Neural cell (in vitro differentiated cells): Measurements from ENCODE around the gene MAD2L1.

Source experiments
- EZH2 ChIP-seq: fragments of 200-600, 300-800 bp; shearing (Covaris generic), sonication (generic); IDR thresholded peaks from 2 replicates; pipeline ENCODE4 v1.6.1; 2014; ENCODE audit warnings: antibody characterized with exemption, low read length, borderline replicate concordance, mild to moderate bottlenecking; ENCODE audit not compliant: insufficient read depth, poor library complexity, severe bottlenecking
- POLR2AphosphoS5 ChIP-seq: IDR thresholded peaks from 2 replicates; pipeline ENCODE4 v1.6.1; 2012
- TAF1 ChIP-seq: IDR thresholded peaks from 2 replicates; pipeline ENCODE4 v1.6.1; 2012; ENCODE audit warnings: low read depth
- TF ChIP-seq, protein P1 (sequence below): fragments of 450-650 bp; IDR thresholded peaks from 2 replicates; pipeline ENCODE4 v1.5.1; 2014; ENCODE audit warnings: antibody characterized with exemption, mild to moderate bottlenecking, moderate library complexity; ENCODE audit not compliant: poor library complexity, severe bottlenecking
- TF ChIP-seq, protein P2 (sequence below): IDR thresholded peaks from 2 replicates; pipeline ENCODE4 v1.6.1; 2012; ENCODE audit warnings: borderline replicate concordance

DNA sequence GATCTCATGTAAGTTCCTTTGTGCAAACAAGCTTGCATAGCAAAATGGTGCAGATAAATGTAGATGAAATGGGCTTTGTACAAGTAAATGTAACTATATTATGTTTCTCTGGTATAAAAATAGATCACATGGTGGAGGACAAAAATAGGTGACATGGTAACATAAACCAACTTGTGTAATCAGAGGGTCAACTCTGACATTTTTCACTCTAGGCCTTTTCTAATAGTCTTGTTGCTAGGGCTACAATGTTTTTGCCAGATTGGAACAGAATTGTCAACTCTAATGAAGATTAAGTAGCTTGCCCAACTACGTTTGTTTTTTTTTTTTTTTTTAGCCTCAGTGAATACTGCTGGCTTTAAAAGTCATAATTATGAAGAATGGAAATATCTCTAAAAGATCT lies 11.5 kb downstream of the MAD2L1 start:
- TF ChIP-seq, protein P1, sequence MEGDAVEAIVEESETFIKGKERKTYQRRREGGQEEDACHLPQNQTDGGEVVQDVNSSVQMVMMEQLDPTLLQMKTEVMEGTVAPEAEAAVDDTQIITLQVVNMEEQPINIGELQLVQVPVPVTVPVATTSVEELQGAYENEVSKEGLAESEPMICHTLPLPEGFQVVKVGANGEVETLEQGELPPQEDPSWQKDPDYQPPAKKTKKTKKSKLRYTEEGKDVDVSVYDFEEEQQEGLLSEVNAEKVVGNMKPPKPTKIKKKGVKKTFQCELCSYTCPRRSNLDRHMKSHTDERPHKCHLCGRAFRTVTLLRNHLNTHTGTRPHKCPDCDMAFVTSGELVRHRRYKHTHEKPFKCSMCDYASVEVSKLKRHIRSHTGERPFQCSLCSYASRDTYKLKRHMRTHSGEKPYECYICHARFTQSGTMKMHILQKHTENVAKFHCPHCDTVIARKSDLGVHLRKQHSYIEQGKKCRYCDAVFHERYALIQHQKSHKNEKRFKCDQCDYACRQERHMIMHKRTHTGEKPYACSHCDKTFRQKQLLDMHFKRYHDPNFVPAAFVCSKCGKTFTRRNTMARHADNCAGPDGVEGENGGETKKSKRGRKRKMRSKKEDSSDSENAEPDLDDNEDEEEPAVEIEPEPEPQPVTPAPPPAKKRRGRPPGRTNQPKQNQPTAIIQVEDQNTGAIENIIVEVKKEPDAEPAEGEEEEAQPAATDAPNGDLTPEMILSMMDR = no peak
- TF ChIP-seq TAF1 (no peak), POLR2AphosphoS5 (no peak), EZH2 (no peak)
- TF ChIP-seq, protein P2, sequence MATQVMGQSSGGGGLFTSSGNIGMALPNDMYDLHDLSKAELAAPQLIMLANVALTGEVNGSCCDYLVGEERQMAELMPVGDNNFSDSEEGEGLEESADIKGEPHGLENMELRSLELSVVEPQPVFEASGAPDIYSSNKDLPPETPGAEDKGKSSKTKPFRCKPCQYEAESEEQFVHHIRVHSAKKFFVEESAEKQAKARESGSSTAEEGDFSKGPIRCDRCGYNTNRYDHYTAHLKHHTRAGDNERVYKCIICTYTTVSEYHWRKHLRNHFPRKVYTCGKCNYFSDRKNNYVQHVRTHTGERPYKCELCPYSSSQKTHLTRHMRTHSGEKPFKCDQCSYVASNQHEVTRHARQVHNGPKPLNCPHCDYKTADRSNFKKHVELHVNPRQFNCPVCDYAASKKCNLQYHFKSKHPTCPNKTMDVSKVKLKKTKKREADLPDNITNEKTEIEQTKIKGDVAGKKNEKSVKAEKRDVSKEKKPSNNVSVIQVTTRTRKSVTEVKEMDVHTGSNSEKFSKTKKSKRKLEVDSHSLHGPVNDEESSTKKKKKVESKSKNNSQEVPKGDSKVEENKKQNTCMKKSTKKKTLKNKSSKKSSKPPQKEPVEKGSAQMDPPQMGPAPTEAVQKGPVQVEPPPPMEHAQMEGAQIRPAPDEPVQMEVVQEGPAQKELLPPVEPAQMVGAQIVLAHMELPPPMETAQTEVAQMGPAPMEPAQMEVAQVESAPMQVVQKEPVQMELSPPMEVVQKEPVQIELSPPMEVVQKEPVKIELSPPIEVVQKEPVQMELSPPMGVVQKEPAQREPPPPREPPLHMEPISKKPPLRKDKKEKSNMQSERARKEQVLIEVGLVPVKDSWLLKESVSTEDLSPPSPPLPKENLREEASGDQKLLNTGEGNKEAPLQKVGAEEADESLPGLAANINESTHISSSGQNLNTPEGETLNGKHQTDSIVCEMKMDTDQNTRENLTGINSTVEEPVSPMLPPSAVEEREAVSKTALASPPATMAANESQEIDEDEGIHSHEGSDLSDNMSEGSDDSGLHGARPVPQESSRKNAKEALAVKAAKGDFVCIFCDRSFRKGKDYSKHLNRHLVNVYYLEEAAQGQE = no peak
